A549 (cell line): ENCODE data around the gene FHIT. TPM values are rescaled to one million over a fixed set of nuclear protein-coding genes. Genes with fewer than 3 reads are reported as not detected.

Experiments
- ATAC-seq, 2 experiments: fragments of 200-7000 bp in 1 of 2; fragments of >200 bp in 1 of 2; cut with Nextera tagmentation in 1 of 2; cut with Tn5 transposase in 1 of 2; 3 replicates each; pipeline versions ENCODE4 v1.8.0 to v1.9.1; 2018 to 2020; ENCODE audit warnings: mild to moderate bottlenecking in 1 of 2, moderate library complexity in 1 of 2
- CTCF ChIA-PET: fragments of 300-600 bp; sonication (Branson Sonifier 250); formaldehyde crosslinking; extraction: SDS; loops from one replicate; lab custom pipeline; 2021; ENCODE audit warnings: antibody characterized with exemption, inconsistent platforms; lab: Yijun Ruan, JAX
- POLR2A ChIA-PET: fragments of 350-600 bp; formaldehyde crosslinking; extraction: SDS; loops from one replicate; lab custom pipeline; 2021; ENCODE audit warnings: antibody characterized with exemption, inconsistent platforms; lab: Yijun Ruan, JAX
- DNase-seq, 2 experiments: peaks; one replicate each; pipeline versions ENCODE4 v3.0.0 to v3.0.0-alpha.2; 2011 to 2016; ENCODE audit warnings: low read depth in 1 of 2, low spot score in 1 of 2
- FAIRE-seq: peaks from 2 replicates; lab custom pipeline; 2011; peaks lifted over from hg19 to GRCh38; lab: Jason Lieb, UNC
- H3K27ac ChIP-seq, 2 experiments: fragments of >200 bp; sonication (Bioruptor Twin); formaldehyde crosslinking; 3 replicates each; pipeline ENCODE4 v1.5.1; 2016 to 2017
- H3K4me1 ChIP-seq: fragments of >200 bp; sonication (Bioruptor Twin); formaldehyde crosslinking; 3 replicates; pipeline ENCODE4 v1.6.1; 2016
- H3K4me2 ChIP-seq: fragments of >200 bp; sonication (Bioruptor Twin); formaldehyde crosslinking; 3 replicates; pipeline ENCODE4 v1.6.1; 2016
- H3K4me3 ChIP-seq: fragments of >200 bp; sonication (Bioruptor Twin); formaldehyde crosslinking; 3 replicates; pipeline ENCODE4 v1.5.1; 2016
- H3K9me3 ChIP-seq: fragments of >200 bp; sonication (Bioruptor Twin); formaldehyde crosslinking; 3 replicates; pipeline ENCODE4 v1.6.1; 2016
- EHMT2 ChIP-seq: fragments of 200-600 bp; sonication (generic); IDR thresholded peaks from 2 replicates; pipeline ENCODE4 v1.6.1; 2016; ENCODE audit warnings: antibody characterized with exemption, low read depth, mild to moderate bottlenecking, moderate library complexity
- ESRRA ChIP-seq: fragments of 150-350 bp; IDR thresholded peaks from 2 replicates; pipeline ENCODE4 v1.6.1; 2014; ENCODE audit warnings: mild to moderate bottlenecking, low read length, borderline replicate concordance
- FOSL2 ChIP-seq, 2 experiments: fragments of 450-650 bp in 1 of 2; fragments of >200 bp in 1 of 2; sonication (Bioruptor Twin) in 1 of 2; formaldehyde crosslinking; IDR thresholded peaks; 2 replicates each; pipeline versions ENCODE4 v1.5.0 to v1.6.1; 2016 to 2020; ENCODE audit warnings: mild to moderate bottlenecking in 1 of 2, moderate library complexity in 1 of 2
- HOXA7 ChIP-seq: fragments of 250-450 bp; sonication (Bioruptor Pico); IDR thresholded peaks from 2 replicates; pipeline ENCODE4 v1.5.0; 2020; ENCODE audit warnings: mild to moderate bottlenecking, moderate library complexity
- HOXB13 ChIP-seq: fragments of 250-450 bp; sonication (Bioruptor Pico); IDR thresholded peaks from 2 replicates; pipeline ENCODE4 v1.5.0; 2020; ENCODE audit warnings: low read depth, mild to moderate bottlenecking, moderate library complexity
- JUNB ChIP-seq: fragments of >200 bp; sonication (Bioruptor Twin); formaldehyde crosslinking; IDR thresholded peaks from 2 replicates; pipeline ENCODE4 v1.6.1; 2016
- KDM5A ChIP-seq: fragments of 200-600 bp; sonication (generic); IDR thresholded peaks from 2 replicates; pipeline ENCODE4 v1.6.1; 2016; ENCODE audit warnings: antibody characterized with exemption, mild to moderate bottlenecking
- MAFK ChIP-seq: fragments of 450-650 bp; IDR thresholded peaks from 2 replicates; pipeline ENCODE4 v1.6.1; 2014; ENCODE audit not compliant: partially characterized antibody
- MAX ChIP-seq: IDR thresholded peaks from 2 replicates; pipeline ENCODE4 v1.6.1; 2012
- MYC ChIP-seq: IDR thresholded peaks from 2 replicates; pipeline ENCODE4 v1.6.1; 2012; ENCODE audit warnings: mild to moderate bottlenecking, inconsistent platforms, low read length, improper control_type of control experiment, borderline replicate concordance
- NFE2L2 ChIP-seq: fragments of 150-350 bp; conservative IDR thresholded peaks from 2 replicates; pipeline ENCODE4 v1.6.1; 2014; ENCODE audit warnings: low read length
- NR3C1 ChIP-seq: fragments of >200 bp; sonication (Bioruptor Twin); formaldehyde crosslinking; IDR thresholded peaks from 3 replicates; pipeline ENCODE4 v1.6.1; 2017
- POLR2AphosphoS2 ChIP-seq: conservative IDR thresholded peaks from 2 replicates; pipeline ENCODE4 v1.6.1; 2012; ENCODE audit warnings: low read length, improper control_type of control experiment, inconsistent platforms
- RARB ChIP-seq: fragments of 250-450 bp; sonication (Bioruptor Pico); IDR thresholded peaks from 2 replicates; pipeline ENCODE4 v1.8.0; 2021; ENCODE audit warnings: mild to moderate bottlenecking, moderate library complexity
- TFCP2L1 ChIP-seq: fragments of 250-450 bp; sonication (Bioruptor Pico); IDR thresholded peaks from 2 replicates; pipeline ENCODE4 v1.5.0; 2021; ENCODE audit warnings: mild to moderate bottlenecking
- ZC3H11A ChIP-seq: fragments of 450-650 bp; IDR thresholded peaks from 2 replicates; pipeline ENCODE4 v1.6.1; 2014; ENCODE audit warnings: antibody characterized with exemption, mild to moderate bottlenecking
- WGBS: methylation state at CpG from one replicate; pipeline ENCODE4 v1.1.6; 2017; ENCODE audit errors: missing lambda C conversion rate; 5-methylcytosine and 5-hydroxymethylcytosine counted together
- polyA plus RNA-seq, 4 experiments: library from polyadenylated mRNA; depleted of rRNA in 3 of 4; stranded (reverse); fragments of >200 nt; fragmentation: RNase III in 1 of 4; extraction: RNeasy Plus Mini Kit Qiagen cat#74134 plus additional on column Dnase treatment in 1 of 4; gene quantifications; 2 replicates in 3 of 4; 3 replicates in 1 of 4; pipeline ENCODE4 v1.2.3, GENCODE V29; 2011 to 2017
- TF ChIP-seq, protein P1 (sequence below): IDR thresholded peaks from 2 replicates; pipeline ENCODE4 v1.6.1; 2012; ENCODE audit warnings: low read depth, borderline replicate concordance
- TF ChIP-seq, protein P2 (sequence below): fragments of 250-450 bp; sonication (Bioruptor Pico); IDR thresholded peaks from 2 replicates; pipeline ENCODE4 v1.5.0; 2020; ENCODE audit warnings: low read depth, mild to moderate bottlenecking, moderate library complexity
- TF ChIP-seq, protein P3 (sequence below): fragments of 250-450 bp; sonication (Bioruptor Pico); IDR thresholded peaks from 2 replicates; pipeline ENCODE4 v1.5.0; 2021; ENCODE audit warnings: mild to moderate bottlenecking, moderate library complexity, borderline replicate concordance

FHIT gene
- polyA plus RNA-seq, 2 of the 4 experiments (the other 2 are of a cell fraction) = 0.76 to 0.92 TPM

- 20% methylated on average over 6 of the region's 6 CpGs for WGBS
- no peak overlapping the region for H3K4me3 ChIP-seq
- H3K27ac ChIP-seq = no peak overlapping the region
- ATAC-seq (no peak), DNase-seq (no peak), FAIRE-seq (no peak)
- CTCF ChIA-PET = no interaction called here
- no peaks in the 10 kb centered on the region for H3K9me3 ChIP-seq
- no peaks in the 10 kb centered on the region for H3K4me1 ChIP-seq
- no peak overlapping the region for H3K4me2 ChIP-seq
- POLR2A ChIA-PET = no interaction called here
- TF ChIP-seq, protein P1, sequence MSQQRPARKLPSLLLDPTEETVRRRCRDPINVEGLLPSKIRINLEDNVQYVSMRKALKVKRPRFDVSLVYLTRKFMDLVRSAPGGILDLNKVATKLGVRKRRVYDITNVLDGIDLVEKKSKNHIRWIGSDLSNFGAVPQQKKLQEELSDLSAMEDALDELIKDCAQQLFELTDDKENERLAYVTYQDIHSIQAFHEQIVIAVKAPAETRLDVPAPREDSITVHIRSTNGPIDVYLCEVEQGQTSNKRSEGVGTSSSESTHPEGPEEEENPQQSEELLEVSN = no peak
- TF ChIP-seq MYC (no peak), MAX (no peak), NFE2L2 (no peak), HOXB13 (CRISPR knock-in tag) (no peak), MAFK (no peak), JUNB (no peak), RARB (CRISPR knock-in tag) (no peak), EHMT2 (no peak)
- TF ChIP-seq, protein P2, sequence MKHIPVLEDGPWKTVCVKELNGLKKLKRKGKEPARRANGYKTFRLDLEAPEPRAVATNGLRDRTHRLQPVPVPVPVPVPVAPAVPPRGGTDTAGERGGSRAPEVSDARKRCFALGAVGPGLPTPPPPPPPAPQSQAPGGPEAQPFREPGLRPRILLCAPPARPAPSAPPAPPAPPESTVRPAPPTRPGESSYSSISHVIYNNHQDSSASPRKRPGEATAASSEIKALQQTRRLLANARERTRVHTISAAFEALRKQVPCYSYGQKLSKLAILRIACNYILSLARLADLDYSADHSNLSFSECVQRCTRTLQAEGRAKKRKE (CRISPR knock-in tag) = no peak
Observed at GRCh38 chr3:60313951-60314461, 937.2 kb downstream of the FHIT start.

DNA sequence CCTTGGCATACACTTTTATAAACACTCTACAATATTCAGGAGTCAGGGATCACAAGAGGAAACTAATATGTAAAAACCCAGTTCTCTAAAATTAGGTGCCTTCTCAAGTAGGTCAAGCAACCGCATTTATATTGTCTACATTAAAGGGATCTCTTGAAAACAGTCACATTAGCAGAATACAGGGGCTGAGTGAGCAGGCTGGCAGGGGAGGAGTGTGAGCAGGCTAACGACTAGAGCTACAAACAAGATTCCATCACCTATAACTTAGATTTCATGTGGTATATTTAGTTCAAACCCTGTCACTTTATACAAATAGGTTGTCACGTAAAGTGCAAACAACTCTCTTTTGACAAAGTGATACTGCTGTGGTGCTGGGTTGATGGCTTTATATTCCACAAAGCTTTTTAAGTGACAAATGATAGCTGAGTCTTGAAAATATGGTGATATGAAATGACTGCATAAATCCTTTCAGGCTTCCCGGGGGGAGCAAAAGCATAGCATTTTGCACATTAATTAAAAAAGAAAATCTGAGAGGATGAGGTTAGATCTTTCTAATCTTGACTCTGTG lies 937.9 kb downstream of the FHIT start:
- ATAC-seq (no peak), DNase-seq (no peak), FAIRE-seq (no peak)
- ChIA-PET POLR2A (no interaction called here), CTCF (no interaction called here)
- Histone ChIP-seq H3K4me1 (no peaks in the 10 kb centered on the region), H3K4me2 (no peak overlapping the region), H3K4me3 (no peak overlapping the region), H3K9me3 (no peaks in the 10 kb centered on the region), H3K27ac (no peak overlapping the region)
- WGBS = 36% methylated on average over 4 of the region's 4 CpGs
- TF ChIP-seq, protein P2 (CRISPR knock-in tag) = no peak
- TF ChIP-seq POLR2AphosphoS2 = no peak
- no peak for TF ChIP-seq MAX
- no peak for TF ChIP-seq ESRRA
- TF ChIP-seq NR3C1 = no peak
- TF ChIP-seq, protein P1 = no peak
- TF ChIP-seq FOSL2 (IDR thresholded peaks at IDR 0.05) = no peak
- no peak for TF ChIP-seq FOSL2 (CRISPR knock-in tag; IDR thresholded peaks at IDR 0.05)
- no peak for TF ChIP-seq MAFK
- TF ChIP-seq ZC3H11A = no peak
- TF ChIP-seq, protein P3, sequence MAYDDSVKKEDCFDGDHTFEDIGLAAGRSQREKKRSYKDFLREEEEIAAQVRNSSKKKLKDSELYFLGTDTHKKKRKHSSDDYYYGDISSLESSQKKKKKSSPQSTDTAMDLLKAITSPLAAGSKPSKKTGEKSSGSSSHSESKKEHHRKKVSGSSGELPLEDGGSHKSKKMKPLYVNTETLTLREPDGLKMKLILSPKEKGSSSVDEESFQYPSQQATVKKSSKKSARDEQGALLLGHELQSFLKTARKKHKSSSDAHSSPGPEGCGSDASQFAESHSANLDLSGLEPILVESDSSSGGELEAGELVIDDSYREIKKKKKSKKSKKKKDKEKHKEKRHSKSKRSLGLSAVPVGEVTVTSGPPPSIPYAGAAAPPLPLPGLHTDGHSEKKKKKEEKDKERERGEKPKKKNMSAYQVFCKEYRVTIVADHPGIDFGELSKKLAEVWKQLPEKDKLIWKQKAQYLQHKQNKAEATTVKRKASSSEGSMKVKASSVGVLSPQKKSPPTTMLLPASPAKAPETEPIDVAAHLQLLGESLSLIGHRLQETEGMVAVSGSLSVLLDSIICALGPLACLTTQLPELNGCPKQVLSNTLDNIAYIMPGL (CRISPR knock-in tag) = no peak
- no peak for TF ChIP-seq KDM5A
- no peak for TF ChIP-seq HOXA7 (CRISPR knock-in tag)
- TF ChIP-seq TFCP2L1 (CRISPR knock-in tag) = no peak
